Stomach (tissue), 9 donors: ENCODE results near the gene HELZ. TPM values are rescaled to one million over a fixed set of nuclear protein-coding genes. Genes with fewer than 3 reads are reported as not detected.

Experiments used
- DNase-seq, 2 donors: peaks; one replicate each; pipeline versions ENCODE4 v3.0.0 to v3.0.0-alpha.2; 2013 to 2019
- H3K27ac ChIP-seq, 5 donors: fragments of 200-600 bp in 4 of 5; sonication (generic) in 4 of 5; one replicate each; pipeline ENCODE4 v1.5.1; 2013 to 2019; ENCODE audit warnings: mild to moderate bottlenecking in 1 of 5, moderate library complexity in 1 of 5
- H3K27me3 ChIP-seq, 3 donors: fragments of 200-600 bp; sonication (generic); one replicate each; pipeline ENCODE4 v1.5.1; 2017 to 2019; ENCODE audit warnings: mixed run types in 1 of 3
- H3K36me3 ChIP-seq, 4 donors: fragments of 200-600 bp; sonication (generic); 1 replicate in 3 of 4; 2 replicates in 1 of 4; pipeline ENCODE4 v1.5.1; 2016 to 2019
- H3K4me1 ChIP-seq, 4 donors: fragments of 200-600 bp; sonication (generic); one replicate each; pipeline ENCODE4 v1.5.1; 2016 to 2019
- H3K4me3 ChIP-seq, 4 donors: fragments of 200-600 bp; sonication (generic) in 3 of 4; one replicate each; pipeline ENCODE4 v1.5.1; 2016 to 2019; ENCODE audit warnings: mild to moderate bottlenecking in 1 of 4
- H3K9me3 ChIP-seq, 4 donors: fragments of 200-600 bp; sonication (generic); one replicate each; pipeline ENCODE4 v1.5.1; 2016 to 2019
- EP300 ChIP-seq: sonication (generic); formaldehyde crosslinking; IDR thresholded peaks from one replicate; pipeline ENCODE4 v1.6.1; 2017; ENCODE audit warnings: antibody characterized with exemption
- POLR2A ChIP-seq, 4 donors: fragments of 450-650 bp; IDR thresholded peaks; one replicate each; pipeline ENCODE4 v1.6.1; 2016; ENCODE audit warnings: antibody characterized with exemption in 4 of 4, control low read depth in 2 of 4, mild to moderate bottlenecking in 1 of 4, moderate library complexity in 1 of 4
- POLR2AphosphoS5 ChIP-seq, 3 donors: sonication (generic); formaldehyde crosslinking; IDR thresholded peaks; one replicate each; pipeline ENCODE4 v1.6.1; 2016; ENCODE audit warnings: antibody characterized with exemption in 3 of 3
- WGBS, 5 donors: extraction: QIAGEN DNeasy Blood & Tissue Kit in 3 of 5; methylation state at CpG; one replicate each; pipeline versions ENCODE4 v1.1.5 to v1.1.7; 2013 to 2018; 5-methylcytosine and 5-hydroxymethylcytosine counted together
- intact Hi-C: fragments of 100-400 bp; cut with DNase I; formaldehyde crosslinking; loops from one replicate; pipeline ENCODE4 v1.15.1; 2023; ENCODE audit warnings: low total_unique reads
- polyA plus RNA-seq, 3 donors: library from polyadenylated mRNA; stranded (reverse); fragments of 200-250 nt; gene quantifications; one replicate each; pipeline ENCODE4 v1.2.3, GENCODE V29; 2013
- total RNA-seq, 5 donors: library from RNA; depleted of rRNA; stranded (reverse); fragments of >200 nt; gene quantifications; one replicate each; pipeline versions ENCODE4 v1.1.0 to v1.2.3, GENCODE V29; 2014 to 2016
- TF ChIP-seq, protein P1 (sequence below), 7 experiments: fragments of 450-650 bp in 4 of 7; fragments of 200-600 bp in 3 of 7; sonication (generic) in 3 of 7; IDR thresholded peaks; one replicate each; pipeline ENCODE4 v1.5.1; 2016 to 2019; ENCODE audit warnings: antibody characterized with exemption in 7 of 7, control low read depth in 2 of 7, mild to moderate bottlenecking in 1 of 7
- donor health status: healthy with polysubstance abuse.
- donor health status: Bipolar disorder and iron deficiency.
- donor health status: healthy.

The HELZ gene
- total and polyA plus RNA-seq, 8 donors: 2.1 to 218 (median 40.4) TPM

DNA sequence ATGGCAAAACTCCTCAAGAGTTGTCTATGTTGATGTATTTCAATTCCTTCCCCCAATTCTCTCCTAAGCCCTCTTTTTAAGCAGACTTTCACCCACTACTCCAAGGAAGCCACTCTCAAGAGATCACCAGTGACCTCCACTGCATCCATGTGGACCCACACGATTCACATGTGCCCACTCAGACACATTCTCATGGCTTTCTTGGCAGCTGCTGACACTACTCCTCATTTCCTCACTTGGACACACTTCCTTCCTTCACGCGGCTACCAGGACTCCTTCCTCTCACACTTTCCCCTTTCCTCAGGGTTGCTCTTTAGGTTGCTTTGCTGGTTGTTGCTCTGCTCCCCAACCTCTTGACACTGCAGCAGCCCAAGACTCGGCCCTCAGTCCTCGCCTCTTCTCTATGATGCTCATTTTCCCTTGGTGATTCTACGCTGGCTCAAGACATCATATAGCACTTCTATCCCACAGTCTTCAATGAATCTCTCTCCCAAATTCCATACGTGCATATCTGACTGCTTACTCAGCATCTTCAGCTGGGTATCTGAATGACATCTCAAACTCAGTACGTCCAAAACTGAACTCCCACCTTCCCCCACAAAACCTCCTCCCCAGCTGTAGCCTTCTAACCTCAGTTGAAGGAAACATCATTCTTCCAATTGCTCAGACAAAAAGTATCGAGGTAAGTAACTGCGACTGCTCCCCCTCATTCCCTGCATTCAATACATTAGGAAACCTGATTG is 28.2 kb downstream of the HELZ start:
- TF ChIP-seq POLR2AphosphoS5 (IDR thresholded peaks at IDR 0.05) (no peak), POLR2A (IDR thresholded peaks at IDR 0.05) (no peak), EP300 (no peak)
- TF ChIP-seq, protein P1, sequence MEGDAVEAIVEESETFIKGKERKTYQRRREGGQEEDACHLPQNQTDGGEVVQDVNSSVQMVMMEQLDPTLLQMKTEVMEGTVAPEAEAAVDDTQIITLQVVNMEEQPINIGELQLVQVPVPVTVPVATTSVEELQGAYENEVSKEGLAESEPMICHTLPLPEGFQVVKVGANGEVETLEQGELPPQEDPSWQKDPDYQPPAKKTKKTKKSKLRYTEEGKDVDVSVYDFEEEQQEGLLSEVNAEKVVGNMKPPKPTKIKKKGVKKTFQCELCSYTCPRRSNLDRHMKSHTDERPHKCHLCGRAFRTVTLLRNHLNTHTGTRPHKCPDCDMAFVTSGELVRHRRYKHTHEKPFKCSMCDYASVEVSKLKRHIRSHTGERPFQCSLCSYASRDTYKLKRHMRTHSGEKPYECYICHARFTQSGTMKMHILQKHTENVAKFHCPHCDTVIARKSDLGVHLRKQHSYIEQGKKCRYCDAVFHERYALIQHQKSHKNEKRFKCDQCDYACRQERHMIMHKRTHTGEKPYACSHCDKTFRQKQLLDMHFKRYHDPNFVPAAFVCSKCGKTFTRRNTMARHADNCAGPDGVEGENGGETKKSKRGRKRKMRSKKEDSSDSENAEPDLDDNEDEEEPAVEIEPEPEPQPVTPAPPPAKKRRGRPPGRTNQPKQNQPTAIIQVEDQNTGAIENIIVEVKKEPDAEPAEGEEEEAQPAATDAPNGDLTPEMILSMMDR (IDR thresholded peaks at IDR 0.05): no peak
- Histone ChIP-seq H3K36me3 (peaks cover 0 to 46% (median 37%) of the 10 kb centered on the region in 4 donors), H3K27ac (peak overlapping the region in 4 of 5 donors; percentile 2 to 28 (median 8)), H3K27me3 (no peaks in the 10 kb centered on the region), H3K4me1 (peaks cover 15 to 91% (median 62%) of the 10 kb centered on the region in 4 donors), H3K4me3 (no peak overlapping the region), H3K9me3 (no peaks in the 10 kb centered on the region)
- intact Hi-C loops: no loop called here
- DNase-seq: no peak
- WGBS, 5 donors: 85 to 89% (median 87%) methylated on average over 10 of the region's 10 CpGs

- TF ChIP-seq, protein P1 (IDR thresholded peaks at IDR 0.05): no peak
- TF ChIP-seq POLR2AphosphoS5 (IDR thresholded peaks at IDR 0.05) (no peak), POLR2A (IDR thresholded peaks at IDR 0.05) (no peak), EP300 (no peak)
- H3K27ac ChIP-seq: peak overlapping the region; percentile 2 to 41 (median 10)
- WGBS, 5 donors: 31 to 56% (median 45%) methylated on average over 7 of the region's 7 CpGs
These were observed 29.0 kb downstream of the HELZ start for GRCh38 chr17:67215991-67216421.

DNA sequence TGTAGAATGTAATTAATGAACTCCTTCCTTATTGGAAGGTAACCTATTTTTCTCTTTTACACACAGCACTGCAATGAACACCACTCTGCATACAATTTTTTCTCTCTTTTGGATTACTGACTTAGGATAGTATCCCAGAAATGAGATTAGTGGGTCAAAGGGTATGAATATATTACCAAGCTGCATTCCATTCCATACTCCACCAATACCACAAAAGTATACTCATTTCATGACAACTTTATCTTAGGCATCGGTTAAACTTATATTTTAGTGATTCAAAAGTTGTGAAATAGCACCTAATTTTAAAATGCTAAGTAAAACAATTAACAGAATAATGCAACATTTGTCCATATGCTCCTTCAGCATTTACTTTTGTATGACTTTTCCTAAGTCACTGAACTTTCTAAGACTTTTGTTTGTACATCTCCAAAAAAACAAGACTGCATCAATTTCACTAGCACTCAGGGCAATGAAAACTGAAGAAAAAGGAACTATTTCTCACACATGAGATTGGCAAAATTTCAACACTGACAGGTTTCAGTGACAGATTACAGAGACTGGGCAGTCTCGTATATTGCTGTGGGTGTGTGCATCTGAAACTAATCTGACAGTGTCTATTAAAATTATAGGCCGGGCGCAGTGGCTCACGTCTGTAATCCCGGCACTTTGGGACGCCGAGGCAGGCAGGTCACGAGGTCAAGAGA is 32.1 kb downstream of the HELZ start:
- DNase-seq: peak in 1 of 2 donors; percentile 39
- intact Hi-C loops: no loop called here
- H3K27ac ChIP-seq: no peak overlapping the region
- TF ChIP-seq POLR2A (IDR thresholded peaks at IDR 0.05) (no peak), EP300 (no peak), POLR2AphosphoS5 (IDR thresholded peaks at IDR 0.05) (no peak)
- TF ChIP-seq, protein P1 (IDR thresholded peaks at IDR 0.05): no peak
- H3K4me1 ChIP-seq: peaks cover 24 to 86% (median 65%) of the 10 kb centered on the region in 4 donors
- no peak overlapping the region for H3K4me3 ChIP-seq
- H3K9me3 ChIP-seq: no peaks in the 10 kb centered on the region
- peaks cover 0 to 43% (median 29%) of the 10 kb centered on the region in 4 donors for H3K36me3 ChIP-seq
- 52 to 71% (median 59%) methylated on average over 9 of the region's 9 CpGs for WGBS, 5 donors
- no peaks in the 10 kb centered on the region for H3K27me3 ChIP-seq

More at GRCh38 chr17:67215991-67216421, 29.0 kb downstream of the HELZ start:
- H3K9me3 ChIP-seq: no peaks in the 10 kb centered on the region
- no peaks in the 10 kb centered on the region for H3K27me3 ChIP-seq
- H3K36me3 ChIP-seq: peaks cover 0 to 50% (median 37%) of the 10 kb centered on the region in 4 donors
- intact Hi-C loops: no loop called here
- no peak overlapping the region for H3K4me3 ChIP-seq
- DNase-seq: peak in 1 of 2 donors; percentile 60
- H3K4me1 ChIP-seq: peaks cover 19 to 91% (median 58%) of the 10 kb centered on the region in 4 donors

GRCh38 chr17:67212231-67212630 is 32.8 kb downstream of the HELZ start:
- Histone ChIP-seq H3K4me3 (no peak overlapping the region), H3K4me1 (peaks cover 28 to 86% (median 64%) of the 10 kb centered on the region in 4 donors), H3K27me3 (no peaks in the 10 kb centered on the region), H3K36me3 (peaks cover 0 to 37% (median 23%) of the 10 kb centered on the region in 4 donors), H3K27ac (no peak overlapping the region), H3K9me3 (no peaks in the 10 kb centered on the region)
- peak in 1 of 2 donors; percentile 20 for DNase-seq
- 81 to 88% (median 86%) methylated on average over 5 of the region's 5 CpGs for WGBS, 5 donors
- intact Hi-C loops: no loop called here
- TF ChIP-seq, protein P1 (IDR thresholded peaks at IDR 0.05): no peak
- TF ChIP-seq EP300 (no peak), POLR2A (IDR thresholded peaks at IDR 0.05) (no peak), POLR2AphosphoS5 (IDR thresholded peaks at IDR 0.05) (no peak)
